DOHH2 (cell line): ENCODE data around the gene NFIA.

Experiments used
- H3F3A ChIP-seq: fragments of 200-600 bp; sonication (generic), shearing (Covaris generic); 2 replicates; pipeline ENCODE4 v1.6.0; 2016; ENCODE audit warnings: antibody characterized with exemption, mild to moderate bottlenecking; ENCODE audit not compliant: control insufficient read depth, insufficient read depth
- H3K27ac ChIP-seq: fragments of 200-600 bp; sonication (generic); 2 replicates; pipeline ENCODE4 v1.5.1; 2014; ENCODE audit warnings: low read depth, mild to moderate bottlenecking, low read length, moderate library complexity
- H3K27me3 ChIP-seq: fragments of 200-600 bp; sonication (generic); 2 replicates; pipeline ENCODE4 v1.6.1; 2014; ENCODE audit warnings: mild to moderate bottlenecking, low read length, mixed read lengths; ENCODE audit not compliant: control insufficient read depth
- H3K36me3 ChIP-seq: fragments of 200-600 bp; sonication (generic); 2 replicates; pipeline ENCODE4 v1.6.1; 2014; ENCODE audit warnings: mild to moderate bottlenecking, low read length, moderate library complexity, mixed read lengths; ENCODE audit not compliant: control insufficient read depth
- H3K4me1 ChIP-seq: fragments of 200-600 bp; sonication (generic); 2 replicates; pipeline ENCODE4 v1.6.1; 2014; ENCODE audit warnings: mild to moderate bottlenecking, low read length, mixed read lengths; ENCODE audit not compliant: control insufficient read depth
- H3K4me2 ChIP-seq: fragments of 200-600 bp; sonication (generic); 2 replicates; pipeline ENCODE4 v1.6.0; 2014; ENCODE audit warnings: mild to moderate bottlenecking, low read length, moderate library complexity
- H3K4me3 ChIP-seq: fragments of 200-600 bp; sonication (generic); 2 replicates; pipeline ENCODE4 v1.5.1; 2014; ENCODE audit warnings: mild to moderate bottlenecking, low read length, mixed read lengths
- H3K79me2 ChIP-seq: fragments of 200-600 bp; sonication (generic); 2 replicates; pipeline ENCODE4 v1.6.1; 2014; ENCODE audit warnings: mild to moderate bottlenecking, low read length, mixed read lengths; ENCODE audit not compliant: control insufficient read depth
- H3K9me2 ChIP-seq: fragments of 200-600 bp; sonication (generic); replicated peaks from 2 replicates; pipeline ENCODE4 v1.6.1; 2014; ENCODE audit warnings: mild to moderate bottlenecking, low read length, mixed read lengths; ENCODE audit not compliant: control insufficient read depth
- H3K9me3 ChIP-seq: fragments of 200-600 bp; sonication (generic); 2 replicates; pipeline ENCODE4 v1.6.1; 2014; ENCODE audit warnings: antibody characterized with exemption, low read length, mixed read lengths; ENCODE audit not compliant: control insufficient read depth, insufficient read depth
- H4K20me1 ChIP-seq: fragments of 200-600 bp; sonication (generic); 2 replicates; pipeline ENCODE4 v1.6.0; 2014; ENCODE audit warnings: low read depth, mild to moderate bottlenecking, antibody characterized with exemption, low read length, moderate library complexity; ENCODE audit not compliant: control insufficient read depth, insufficient read depth
- EZH2phosphoT487 ChIP-seq: fragments of 200-600 bp; sonication (generic); IDR thresholded peaks from 2 replicates; pipeline ENCODE4 v1.6.1; 2017; ENCODE audit warnings: borderline replicate concordance, mild to moderate bottlenecking, antibody characterized with exemption, low read length, moderate library complexity, mixed read lengths
- TF ChIP-seq, protein P1 (sequence below): fragments of 200-600 bp; sonication (generic); IDR thresholded peaks from one replicate; pipeline ENCODE4 v1.5.1; 2014; ENCODE audit warnings: antibody characterized with exemption, mild to moderate bottlenecking, low read depth, low read length; ENCODE audit not compliant: poor library complexity, severe bottlenecking

Gene NFIA

GRCh38 chr1:61085983-61086644 is 3.8 kb downstream of the NFIA start:
- Histone ChIP-seq H3K79me2 (peaks cover 73% of the 10 kb centered on the region), H3K9me3 (no peaks in the 10 kb centered on the region), H3K9me2 (no peaks in the 10 kb centered on the region), H3K36me3 (peaks cover 30% of the 10 kb centered on the region), H3K27me3 (no peaks in the 10 kb centered on the region), H3K27ac (no peak overlapping the region), H4K20me1 (no peaks in the 10 kb centered on the region), H3K4me3 (no peak overlapping the region), H3F3A (peaks cover 8% of the 10 kb centered on the region), H3K4me1 (peaks cover 25% of the 10 kb centered on the region), H3K4me2 (no peak overlapping the region)
- TF ChIP-seq, protein P1, sequence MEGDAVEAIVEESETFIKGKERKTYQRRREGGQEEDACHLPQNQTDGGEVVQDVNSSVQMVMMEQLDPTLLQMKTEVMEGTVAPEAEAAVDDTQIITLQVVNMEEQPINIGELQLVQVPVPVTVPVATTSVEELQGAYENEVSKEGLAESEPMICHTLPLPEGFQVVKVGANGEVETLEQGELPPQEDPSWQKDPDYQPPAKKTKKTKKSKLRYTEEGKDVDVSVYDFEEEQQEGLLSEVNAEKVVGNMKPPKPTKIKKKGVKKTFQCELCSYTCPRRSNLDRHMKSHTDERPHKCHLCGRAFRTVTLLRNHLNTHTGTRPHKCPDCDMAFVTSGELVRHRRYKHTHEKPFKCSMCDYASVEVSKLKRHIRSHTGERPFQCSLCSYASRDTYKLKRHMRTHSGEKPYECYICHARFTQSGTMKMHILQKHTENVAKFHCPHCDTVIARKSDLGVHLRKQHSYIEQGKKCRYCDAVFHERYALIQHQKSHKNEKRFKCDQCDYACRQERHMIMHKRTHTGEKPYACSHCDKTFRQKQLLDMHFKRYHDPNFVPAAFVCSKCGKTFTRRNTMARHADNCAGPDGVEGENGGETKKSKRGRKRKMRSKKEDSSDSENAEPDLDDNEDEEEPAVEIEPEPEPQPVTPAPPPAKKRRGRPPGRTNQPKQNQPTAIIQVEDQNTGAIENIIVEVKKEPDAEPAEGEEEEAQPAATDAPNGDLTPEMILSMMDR = no peak

DNA sequence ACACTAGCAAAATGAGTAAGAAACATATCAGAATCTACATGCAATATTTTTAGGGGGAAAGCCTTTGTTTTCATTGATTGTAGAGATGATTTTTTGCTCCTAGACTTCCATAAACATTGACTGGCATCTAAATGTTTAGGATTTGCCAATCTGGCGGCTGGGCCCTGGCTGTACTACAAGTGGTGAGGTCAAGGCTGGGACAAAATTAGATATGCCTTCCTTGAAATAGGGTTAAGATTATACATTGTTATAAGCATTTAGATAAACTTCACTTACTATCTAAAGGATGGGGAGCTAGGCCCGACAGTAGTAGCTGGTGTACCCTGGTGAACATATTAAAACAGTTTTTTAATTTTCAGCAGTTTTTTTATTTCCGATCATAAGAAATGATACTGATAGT is 5.2 kb downstream of the NFIA start:
- Histone ChIP-seq H3K79me2 (peaks cover 86% of the 10 kb centered on the region), H3K27ac (no peak overlapping the region), H3K9me2 (no peaks in the 10 kb centered on the region), H3K27me3 (no peaks in the 10 kb centered on the region), H4K20me1 (peaks cover 4% of the 10 kb centered on the region; the same call in 1 of the 2 replicates), H3K36me3 (peaks cover 38% of the 10 kb centered on the region), H3K9me3 (no peaks in the 10 kb centered on the region), H3K4me1 (peaks cover 31% of the 10 kb centered on the region), H3K4me2 (no peak overlapping the region), H3K4me3 (no peak overlapping the region), H3F3A (0 out of 2 replicates have a peak, but pooled peaks cover 2% of the 10 kb centered on the region)
- TF ChIP-seq EZH2phosphoT487 = no peak
- TF ChIP-seq, protein P1 = no peak

DNA sequence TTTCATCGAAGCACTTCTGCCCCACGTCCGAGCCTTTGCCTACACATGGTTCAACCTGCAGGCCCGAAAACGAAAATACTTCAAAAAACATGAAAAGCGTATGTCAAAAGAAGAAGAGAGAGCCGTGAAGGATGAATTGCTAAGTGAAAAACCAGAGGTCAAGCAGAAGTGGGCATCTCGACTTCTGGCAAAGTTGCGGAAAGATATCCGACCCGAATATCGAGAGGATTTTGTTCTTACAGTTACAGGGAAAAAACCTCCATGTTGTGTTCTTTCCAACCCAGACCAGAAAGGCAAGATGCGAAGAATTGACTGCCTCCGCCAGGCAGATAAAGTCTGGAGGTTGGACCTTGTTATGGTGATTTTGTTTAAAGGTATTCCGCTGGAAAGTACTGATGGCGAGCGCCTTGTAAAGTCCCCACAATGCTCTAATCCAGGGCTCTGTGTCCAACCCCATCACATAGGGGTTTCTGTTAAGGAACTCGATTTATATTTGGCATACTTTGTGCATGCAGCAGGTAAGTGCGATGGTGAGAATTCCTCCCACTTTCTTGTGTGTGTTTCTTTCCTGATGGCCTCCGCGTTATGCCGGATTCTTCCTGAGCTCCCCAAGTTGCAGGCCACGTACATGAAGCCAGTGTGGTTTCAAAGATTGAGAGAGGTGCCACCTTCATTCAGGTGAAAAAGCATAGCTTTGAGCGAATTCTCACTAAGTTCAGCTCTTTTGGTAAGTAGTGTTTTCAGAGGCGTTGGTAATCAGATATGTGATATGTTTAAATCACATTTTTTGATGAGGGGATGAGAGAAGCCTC is 6.0 kb downstream of the NFIA start:
- Histone ChIP-seq H3K4me1 (peaks cover 32% of the 10 kb centered on the region), H3K9me2 (no peaks in the 10 kb centered on the region), H3K27ac (no peak overlapping the region), H3K27me3 (no peaks in the 10 kb centered on the region), H3F3A (0 out of 2 replicates have a peak, but pooled peaks cover 2% of the 10 kb centered on the region), H3K36me3 (peaks cover 38% of the 10 kb centered on the region), H4K20me1 (peaks cover 4% of the 10 kb centered on the region; the same call in 1 of the 2 replicates), H3K9me3 (no peaks in the 10 kb centered on the region), H3K4me3 (no peak overlapping the region), H3K79me2 (peaks cover 84% of the 10 kb centered on the region), H3K4me2 (no peak overlapping the region)
- TF ChIP-seq EZH2phosphoT487 = no peak
- TF ChIP-seq, protein P1 = no peak
